D341Med (cell line): ENCODE results near the gene PIEZO1.
A peak's percentile ranks its signal among the peaks of the same experiment; 100 is the strongest.

ENCODE experiments used
- DNase-seq: peaks from one replicate; pipeline ENCODE4 v3.0.0; 2012; ENCODE audit warnings: low spot score

The PIEZO1 gene

GRCh38 chr16:88691924-88692560 lies 93.0 kb downstream of the PIEZO1 start:
- no peak for DNase-seq

- no peak for DNase-seq
These were observed 93.7 kb downstream of the PIEZO1 start for GRCh38 chr16:88691129-88691813.

GRCh38 chr16:88690341-88691128 lies 94.5 kb downstream of the PIEZO1 start:
- DNase-seq: no peak

DNA sequence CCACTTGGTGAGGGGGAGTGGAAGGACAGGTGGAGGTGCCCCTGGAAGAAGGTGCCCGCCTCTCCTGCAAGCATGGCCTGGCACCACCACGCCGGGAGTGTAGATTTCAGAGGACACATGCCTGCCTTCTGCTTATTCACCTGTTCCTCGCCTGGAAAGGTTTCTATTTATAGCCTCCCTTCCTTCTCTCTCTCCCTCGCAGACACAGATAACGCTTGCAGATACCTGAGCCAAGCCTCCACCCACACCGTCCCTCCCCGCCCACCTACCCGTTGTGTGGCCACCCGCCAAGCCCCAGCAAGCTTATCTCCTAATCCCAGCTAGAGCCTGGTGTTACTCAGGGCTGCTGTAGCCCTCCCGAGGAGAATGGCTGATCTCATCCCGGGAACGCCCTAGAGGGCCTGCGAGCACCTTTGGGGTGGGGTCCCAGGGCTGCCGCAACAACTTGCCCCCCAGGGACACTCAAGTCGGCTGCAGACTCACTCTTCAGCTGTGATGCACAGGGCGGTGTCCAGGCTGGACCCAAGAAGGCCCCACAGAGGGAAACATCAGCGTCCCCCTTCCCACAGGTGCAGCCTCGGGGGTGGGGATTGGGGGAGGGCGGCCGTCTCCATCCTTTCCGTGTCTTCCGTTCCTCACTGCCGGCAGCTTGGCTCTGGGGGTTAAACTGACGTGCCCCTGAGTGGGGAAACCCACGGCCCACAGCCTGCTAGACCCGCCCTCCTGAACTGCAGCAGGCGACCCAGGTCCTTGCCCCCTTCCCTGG lies 96.8 kb downstream of the PIEZO1 start:
- peak; percentile 85 for DNase-seq

- DNase-seq: no peak
These were observed 97.4 kb downstream of the PIEZO1 start for GRCh38 chr16:88687676-88688012.

DNA sequence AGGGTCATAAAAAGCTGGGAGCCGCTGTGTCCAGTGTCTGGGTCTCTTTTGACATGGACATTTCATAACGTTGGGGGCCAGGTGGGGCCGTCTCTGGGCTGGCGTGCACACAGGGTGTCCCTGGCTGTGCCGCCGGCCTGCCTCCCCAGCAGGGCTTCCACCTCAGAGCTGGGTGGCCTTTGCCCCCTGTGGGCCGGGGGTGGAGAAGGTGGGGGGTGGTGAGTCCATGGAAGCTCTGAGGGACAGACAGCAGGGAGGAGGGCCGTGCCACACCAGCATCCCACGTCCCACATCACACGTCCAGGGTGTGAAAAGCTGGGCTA lies 97.8 kb downstream of the PIEZO1 start:
- DNase-seq: no peak

DNA sequence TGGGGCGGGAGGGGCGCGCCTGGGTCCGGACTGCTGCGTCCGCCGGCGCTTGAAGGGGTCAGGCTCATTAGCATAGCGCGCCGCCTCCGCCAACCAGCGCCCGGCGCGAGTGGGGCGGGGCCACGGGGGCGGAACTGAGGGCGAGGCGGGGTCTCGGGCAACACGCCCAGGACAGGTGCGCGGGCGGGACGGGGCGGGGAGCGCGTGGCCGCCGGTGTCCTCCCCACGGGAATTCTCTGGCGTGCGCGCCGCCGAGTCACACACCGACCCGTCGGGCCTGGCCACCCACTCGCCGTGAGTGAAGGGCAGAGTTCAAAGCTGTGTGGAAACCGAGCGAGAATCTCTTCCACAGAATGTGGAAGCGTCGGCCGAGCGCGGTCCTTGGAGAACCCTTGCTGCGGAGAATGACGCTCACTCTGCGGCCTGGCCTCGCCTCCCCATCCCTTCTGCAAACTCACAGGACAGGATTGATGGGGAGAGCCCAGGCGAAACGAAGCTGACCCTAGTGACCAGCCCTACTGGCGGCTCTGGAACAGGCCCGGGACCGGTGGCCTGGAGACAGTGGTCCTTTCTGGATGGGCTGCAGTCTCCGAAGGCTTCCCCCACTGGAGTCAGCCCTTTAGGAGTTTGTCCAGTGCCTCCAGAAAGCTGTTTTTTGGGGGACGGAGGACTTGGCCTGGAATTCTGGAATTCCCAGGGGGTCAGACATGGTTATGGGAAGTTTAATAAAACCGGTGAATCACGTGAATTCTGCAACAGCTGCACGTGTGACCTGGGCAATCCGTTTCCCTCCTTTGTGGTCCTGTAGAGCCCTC lies 98.4 kb downstream of the PIEZO1 start, which contains the start of gene SNAI3:
Gene SNAI3, minus strand, starts transcription at position 69 of the 815 bp plus-strand sequence. CDS start 101 bp downstream, outside the sequence.
- DNase-seq: peak; percentile 95

DNA sequence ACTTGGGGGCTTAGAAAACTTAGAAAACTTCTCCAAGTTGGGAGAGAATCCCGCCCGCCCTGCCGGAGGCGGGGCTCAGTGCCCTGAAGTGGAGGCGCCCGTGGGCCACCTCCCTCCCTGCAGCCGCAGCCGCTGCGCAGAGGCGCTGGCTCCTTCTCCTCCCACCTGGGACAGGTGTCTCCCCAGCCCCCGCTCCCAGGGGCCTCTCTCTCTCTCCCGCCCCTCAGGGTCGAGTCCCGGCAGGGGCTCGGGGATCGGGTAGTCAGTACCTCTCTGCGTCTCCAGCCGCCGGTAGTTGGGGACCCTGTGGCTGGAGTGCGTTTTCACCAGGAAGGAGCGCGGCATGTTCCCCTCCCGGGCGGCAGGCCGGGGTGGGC lies 99.0 kb downstream of the PIEZO1 start:
- DNase-seq: no peak

DNA sequence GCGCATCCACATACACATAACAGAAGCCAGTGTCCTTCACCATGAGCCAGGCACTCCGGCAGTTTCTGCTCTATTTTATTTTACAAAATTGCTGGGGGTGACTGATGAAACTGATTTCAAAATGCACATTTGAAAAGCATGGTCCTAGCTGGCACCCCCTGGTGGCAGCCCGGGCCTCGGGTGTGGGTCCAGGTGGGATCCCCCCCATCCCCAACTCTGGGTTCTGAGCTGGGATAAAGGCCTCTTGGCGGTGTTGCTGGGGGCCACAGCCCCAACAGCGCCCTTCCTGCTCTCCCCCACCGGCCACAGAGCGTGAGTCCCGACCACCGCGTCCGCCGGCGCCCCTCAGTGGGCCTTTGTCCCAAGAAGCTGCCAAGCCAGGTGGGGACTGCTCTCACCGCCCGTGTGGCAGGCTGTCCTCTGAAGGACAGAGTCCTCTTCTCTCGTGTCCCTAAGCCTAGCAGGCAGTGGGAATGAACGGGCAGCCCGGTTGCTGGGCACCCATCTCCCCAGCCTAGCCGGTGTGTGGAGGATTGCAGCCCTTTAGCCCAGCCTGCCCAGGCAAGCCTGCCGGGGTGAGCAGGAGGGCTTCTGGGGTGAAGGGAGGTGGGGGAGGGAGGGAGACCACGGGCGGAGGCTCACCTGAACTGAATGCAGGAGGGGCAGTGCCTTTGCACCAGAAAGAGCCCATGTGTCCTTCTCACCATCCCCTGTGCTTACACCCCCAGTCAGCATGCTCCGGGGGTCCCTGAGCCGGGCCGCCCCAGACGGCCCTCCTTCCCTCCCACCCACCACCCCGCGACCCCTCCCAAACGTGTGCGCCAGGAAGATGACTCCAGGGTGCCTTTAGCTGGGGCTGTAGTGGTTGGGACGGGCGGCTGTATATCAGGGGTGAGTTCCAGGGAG lies 99.6 kb downstream of the PIEZO1 start:
- DNase-seq: peak; percentile 64

- DNase-seq: no peak
These were observed 100.4 kb downstream of the PIEZO1 start for GRCh38 chr16:88684569-88685155.

GRCh38 chr16:88681709-88682451 lies 103.1 kb downstream of the PIEZO1 start:
- DNase-seq: no peak

DNA sequence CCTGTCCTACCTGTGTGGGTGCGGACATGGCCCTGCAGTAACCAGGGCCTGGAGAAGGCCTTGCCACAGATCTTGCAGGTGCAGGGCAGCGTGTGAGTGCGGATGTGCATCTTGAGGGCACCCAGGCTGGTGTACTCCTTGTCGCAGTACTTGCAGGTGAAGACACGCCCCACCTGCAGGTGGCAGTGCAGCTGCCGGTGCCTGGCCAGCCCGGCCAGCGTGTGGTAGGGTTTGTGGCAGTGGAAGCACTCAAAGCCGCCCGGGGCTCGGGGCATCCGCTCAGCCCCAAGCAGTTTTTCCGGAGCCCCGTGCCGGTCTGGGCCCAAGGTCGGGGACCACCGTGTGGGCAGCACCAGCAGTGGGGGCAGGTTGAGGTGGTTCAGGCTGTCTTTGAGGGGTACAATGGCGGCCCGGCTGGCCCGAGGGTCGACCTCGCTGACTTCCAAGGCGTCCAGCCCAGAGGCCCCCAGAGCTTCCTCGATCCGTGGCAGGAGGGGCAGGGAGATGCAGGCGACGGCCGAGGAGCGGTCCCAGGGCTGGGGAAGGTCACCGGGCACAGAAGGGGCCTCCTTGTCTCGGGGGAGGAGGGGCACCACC lies 103.8 kb downstream of the PIEZO1 start:
- peak; percentile 62 for DNase-seq

DNA sequence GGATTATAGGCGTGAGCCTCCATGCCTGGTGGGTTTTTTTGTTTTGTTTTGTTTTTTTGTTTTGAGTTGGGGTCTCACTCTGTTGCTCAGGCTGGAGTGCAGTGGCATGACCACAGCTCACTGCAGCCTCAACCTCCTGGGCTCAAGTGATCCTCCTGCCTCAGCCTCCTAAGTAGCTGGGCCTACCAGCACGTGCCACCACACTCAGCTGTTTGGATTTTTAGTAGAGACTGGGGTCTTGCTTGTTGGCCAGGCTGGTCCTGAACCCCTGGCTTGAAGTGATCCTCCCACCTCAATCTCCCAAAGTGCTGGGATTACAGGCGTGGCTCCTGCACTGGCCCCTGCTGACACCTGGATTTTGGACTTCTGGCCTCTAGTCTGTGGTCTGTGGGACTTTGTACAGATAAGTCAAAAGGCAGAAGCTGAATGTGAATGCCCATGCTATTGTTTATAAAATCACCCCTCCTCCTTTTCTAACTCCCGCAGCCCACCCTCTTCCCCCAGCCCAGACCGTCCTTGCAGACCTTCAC lies 104.4 kb downstream of the PIEZO1 start:
- no peak for DNase-seq

- DNase-seq: no peak
These were observed 106.6 kb downstream of the PIEZO1 start for GRCh38 chr16:88678224-88678979.

DNA sequence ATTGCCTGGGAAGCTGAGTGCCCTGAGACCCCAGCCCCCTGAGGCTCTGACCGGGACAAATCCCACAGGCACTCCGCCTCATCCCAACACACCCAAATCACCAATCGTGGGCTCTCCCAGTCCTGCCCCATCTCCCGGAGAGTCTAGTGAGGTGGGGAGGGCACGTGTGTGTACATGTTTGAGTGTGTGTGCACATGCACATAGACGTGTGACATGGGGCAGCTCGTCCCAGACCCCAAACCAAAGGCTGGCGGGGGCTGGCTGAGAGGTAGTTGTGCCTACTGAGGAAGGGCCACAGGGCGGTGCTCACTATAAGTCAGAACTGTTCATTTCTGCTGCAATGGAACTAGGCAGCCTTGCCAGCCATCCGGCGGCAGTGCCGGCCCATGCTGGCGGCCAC lies 107.3 kb downstream of the PIEZO1 start:
- no peak for DNase-seq

GRCh38 chr16:88676502-88677242 lies 108.3 kb downstream of the PIEZO1 start:
- DNase-seq: no peak

DNA sequence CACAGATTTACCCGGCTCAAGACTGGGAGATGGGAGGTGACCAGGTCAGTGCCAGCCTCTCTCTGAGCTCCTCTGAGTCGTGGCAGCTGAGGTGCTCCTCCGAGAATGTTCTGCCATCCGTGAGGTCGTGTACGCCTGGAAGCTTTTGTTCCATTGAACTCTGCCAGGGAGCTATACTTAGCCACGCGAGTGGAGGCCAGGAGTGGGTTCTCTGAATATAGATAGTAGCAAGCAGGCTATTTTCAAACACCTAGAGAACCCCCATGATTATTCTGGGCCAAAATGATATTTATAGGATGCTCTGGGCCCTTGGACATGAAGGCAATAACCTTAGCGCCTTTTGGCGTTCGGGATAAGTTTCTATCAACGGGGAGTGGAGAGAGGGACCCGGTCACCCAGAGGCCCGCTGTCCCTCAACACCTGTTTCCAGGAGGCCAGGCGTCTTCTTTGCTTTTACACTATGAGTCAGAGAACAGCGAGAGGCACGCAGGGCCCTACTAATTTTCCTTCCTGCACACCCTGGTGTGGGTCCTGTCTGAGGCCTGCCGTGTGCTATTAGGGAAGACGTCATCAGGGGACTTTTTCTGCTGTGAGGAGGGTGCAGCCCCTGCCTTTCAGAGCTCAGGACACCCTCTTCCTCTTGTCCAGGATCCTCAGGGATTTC lies 111.2 kb downstream of the PIEZO1 start:
- no peak for DNase-seq
